Lower lobe of right lung (tissue), 2 donors: Measurements from ENCODE around the gene COL6A3. TPM values are rescaled to one million over a fixed set of nuclear protein-coding genes. Genes with fewer than 3 reads are reported as not detected.

Experiments
- ATAC-seq, 2 donors: fragments of 200-7000 bp; cut with Tn5 transposase; one replicate each; pipeline ENCODE4 v1.9.1; 2020 to 2022; ENCODE audit warnings: mild to moderate bottlenecking in 2 of 2, moderate library complexity in 2 of 2
- DNase-seq: peaks from one replicate; pipeline ENCODE4 v3.0.0-alpha.2; 2020
- H3K27ac ChIP-seq: fragments of 200-600 bp; one replicate; pipeline ENCODE4 v1.8.0; 2022
- H3K27me3 ChIP-seq: fragments of 200-600 bp; one replicate; pipeline ENCODE4 v1.8.0; 2022; ENCODE audit warnings: low read depth
- H3K36me3 ChIP-seq: fragments of 200-600 bp; one replicate; pipeline ENCODE4 v1.8.0; 2022; ENCODE audit warnings: mild to moderate bottlenecking
- H3K4me1 ChIP-seq: fragments of 200-600 bp; one replicate; pipeline ENCODE4 v1.8.0; 2022
- H3K4me3 ChIP-seq: fragments of 200-600 bp; one replicate; pipeline ENCODE4 v1.8.0; 2022; ENCODE audit warnings: mild to moderate bottlenecking
- H3K9me3 ChIP-seq: fragments of 200-600 bp; one replicate; pipeline ENCODE4 v1.8.0; 2022
- intact Hi-C: fragments of 100-400 bp; cut with DNase I; formaldehyde crosslinking; loops from one replicate; pipeline ENCODE4 v1.11.0; 2022
- total RNA-seq: library from RNA; stranded (reverse); fragmentation: NEBNext Ultra II Directional; extraction: Animal tissue kit (Norgen Biotek cat#: 25700); gene quantifications from one replicate; pipeline ENCODE4 v1.2.1, GENCODE V29; 2021
- TF ChIP-seq, protein P1 (sequence below): fragments of 200-600 bp; IDR thresholded peaks from one replicate; pipeline ENCODE4 v1.8.0; 2022; ENCODE audit warnings: antibody characterized with exemption, mild to moderate bottlenecking
- donor health status: DM: no; HTN: yes; CAD: no; lungs with severe emphysema.

COL6A3 gene
- total RNA-seq, 1 donor from 2014 or later = 114 TPM

DNA sequence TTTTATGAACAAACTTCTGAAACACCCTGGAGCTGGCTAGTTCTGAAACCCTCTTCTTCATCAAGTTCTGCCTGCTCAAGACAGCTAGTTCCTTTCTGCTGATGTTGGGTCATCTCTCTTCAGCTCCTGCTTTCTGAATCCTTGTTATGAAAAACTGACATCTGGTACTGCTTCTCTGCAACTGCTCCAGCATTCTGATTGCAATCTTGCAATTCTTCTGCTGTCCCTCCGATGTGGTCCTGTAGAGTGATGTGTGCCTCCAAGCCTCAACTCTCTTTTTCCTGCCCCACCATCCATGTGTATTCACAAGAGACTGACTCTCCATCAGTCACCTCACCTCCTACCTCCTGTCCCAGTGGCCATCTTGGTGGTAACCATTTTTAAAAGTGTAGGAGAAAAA lies 21.8 kb downstream of the COL6A3 start:
- no peak for DNase-seq
- no peak for ATAC-seq
- no peaks in the 10 kb centered on the region for H3K27me3 ChIP-seq
- H3K27ac ChIP-seq = no peak overlapping the region
- no peaks in the 10 kb centered on the region for H3K9me3 ChIP-seq
- peaks cover 9% of the 10 kb centered on the region for H3K36me3 ChIP-seq
- H3K4me1 ChIP-seq = no peaks in the 10 kb centered on the region
- no peak overlapping the region for H3K4me3 ChIP-seq
- intact Hi-C loops = no loop called here
- TF ChIP-seq, protein P1, sequence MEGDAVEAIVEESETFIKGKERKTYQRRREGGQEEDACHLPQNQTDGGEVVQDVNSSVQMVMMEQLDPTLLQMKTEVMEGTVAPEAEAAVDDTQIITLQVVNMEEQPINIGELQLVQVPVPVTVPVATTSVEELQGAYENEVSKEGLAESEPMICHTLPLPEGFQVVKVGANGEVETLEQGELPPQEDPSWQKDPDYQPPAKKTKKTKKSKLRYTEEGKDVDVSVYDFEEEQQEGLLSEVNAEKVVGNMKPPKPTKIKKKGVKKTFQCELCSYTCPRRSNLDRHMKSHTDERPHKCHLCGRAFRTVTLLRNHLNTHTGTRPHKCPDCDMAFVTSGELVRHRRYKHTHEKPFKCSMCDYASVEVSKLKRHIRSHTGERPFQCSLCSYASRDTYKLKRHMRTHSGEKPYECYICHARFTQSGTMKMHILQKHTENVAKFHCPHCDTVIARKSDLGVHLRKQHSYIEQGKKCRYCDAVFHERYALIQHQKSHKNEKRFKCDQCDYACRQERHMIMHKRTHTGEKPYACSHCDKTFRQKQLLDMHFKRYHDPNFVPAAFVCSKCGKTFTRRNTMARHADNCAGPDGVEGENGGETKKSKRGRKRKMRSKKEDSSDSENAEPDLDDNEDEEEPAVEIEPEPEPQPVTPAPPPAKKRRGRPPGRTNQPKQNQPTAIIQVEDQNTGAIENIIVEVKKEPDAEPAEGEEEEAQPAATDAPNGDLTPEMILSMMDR = no peak

DNA sequence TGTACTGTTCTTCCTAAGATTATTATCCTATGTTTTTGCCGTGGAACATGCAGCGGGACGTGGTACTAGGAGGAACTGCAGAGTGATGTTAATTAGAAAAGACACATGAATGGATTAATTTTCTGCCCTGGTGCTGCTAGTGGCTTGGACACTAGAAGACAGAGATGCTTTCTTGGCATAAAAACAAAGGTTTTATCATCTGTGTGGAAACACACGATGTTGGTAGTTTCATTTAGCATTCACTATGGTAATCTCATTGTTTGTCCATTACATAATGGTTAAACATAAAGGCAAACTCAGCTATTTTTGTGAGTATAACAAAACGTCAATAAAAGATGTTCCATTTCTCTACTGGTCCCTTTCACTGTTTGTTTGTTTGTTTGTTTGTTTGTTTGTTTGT lies 22.8 kb downstream of the COL6A3 start:
- Histone ChIP-seq H3K4me3 (no peak overlapping the region), H3K4me1 (no peaks in the 10 kb centered on the region), H3K36me3 (peaks cover 9% of the 10 kb centered on the region), H3K27me3 (no peaks in the 10 kb centered on the region), H3K9me3 (no peaks in the 10 kb centered on the region), H3K27ac (no peak overlapping the region)
- intact Hi-C loops = no loop called here
- DNase-seq (no peak), ATAC-seq (no peak)
- TF ChIP-seq, protein P1 = no peak

DNA sequence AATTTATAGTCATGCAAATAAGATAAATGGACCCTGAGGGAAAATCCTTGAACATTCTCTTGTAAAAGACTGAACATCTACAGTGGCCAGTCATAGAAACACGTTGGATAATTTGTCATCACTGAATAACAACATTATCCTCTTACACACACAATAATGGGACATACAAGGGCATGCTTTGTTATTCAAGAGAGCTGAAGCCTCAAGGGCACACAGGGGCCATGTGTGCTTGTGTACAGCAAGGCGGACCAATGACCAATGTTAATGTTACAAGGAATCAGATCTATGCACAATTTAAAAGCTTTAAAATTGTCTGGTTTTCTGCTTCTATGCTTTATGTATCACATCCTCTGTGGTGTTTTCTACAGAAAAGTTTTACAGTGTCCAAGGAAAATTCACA lies 23.7 kb downstream of the COL6A3 start:
- ATAC-seq (no peak), DNase-seq (no peak)
- no peaks in the 10 kb centered on the region for H3K4me1 ChIP-seq
- H3K27ac ChIP-seq = no peak overlapping the region
- TF ChIP-seq, protein P1 = no peak
- H3K4me3 ChIP-seq = no peak overlapping the region
- intact Hi-C loops = no loop called here
- H3K36me3 ChIP-seq = peaks cover 6% of the 10 kb centered on the region
- H3K9me3 ChIP-seq = no peaks in the 10 kb centered on the region
- no peaks in the 10 kb centered on the region for H3K27me3 ChIP-seq

DNA sequence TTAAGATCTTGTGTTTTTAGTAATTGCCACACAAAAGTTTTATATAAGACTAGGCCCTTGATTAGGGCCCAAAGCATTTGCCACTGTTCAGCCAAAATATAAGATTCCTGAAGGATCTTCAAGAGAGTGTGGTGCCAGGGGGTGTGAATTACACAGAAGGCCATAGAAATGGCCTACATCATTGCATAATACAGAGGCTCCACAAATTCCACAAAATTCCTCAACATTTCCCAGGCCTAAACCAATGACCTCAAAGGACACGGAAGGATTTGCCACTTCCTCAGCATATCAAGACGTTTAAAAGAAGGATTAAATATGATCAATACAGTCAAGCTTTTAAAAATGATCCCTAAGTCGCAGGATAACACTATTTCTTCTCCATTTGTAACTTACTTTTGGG lies 24.1 kb downstream of the COL6A3 start:
- DNase-seq (no peak), ATAC-seq (no peak)
- Histone ChIP-seq H3K4me3 (no peak overlapping the region), H3K27ac (no peak overlapping the region), H3K9me3 (no peaks in the 10 kb centered on the region), H3K27me3 (no peaks in the 10 kb centered on the region), H3K4me1 (no peaks in the 10 kb centered on the region), H3K36me3 (peaks cover 3% of the 10 kb centered on the region)
- TF ChIP-seq, protein P1 = no peak
- intact Hi-C loops = no loop called here

DNA sequence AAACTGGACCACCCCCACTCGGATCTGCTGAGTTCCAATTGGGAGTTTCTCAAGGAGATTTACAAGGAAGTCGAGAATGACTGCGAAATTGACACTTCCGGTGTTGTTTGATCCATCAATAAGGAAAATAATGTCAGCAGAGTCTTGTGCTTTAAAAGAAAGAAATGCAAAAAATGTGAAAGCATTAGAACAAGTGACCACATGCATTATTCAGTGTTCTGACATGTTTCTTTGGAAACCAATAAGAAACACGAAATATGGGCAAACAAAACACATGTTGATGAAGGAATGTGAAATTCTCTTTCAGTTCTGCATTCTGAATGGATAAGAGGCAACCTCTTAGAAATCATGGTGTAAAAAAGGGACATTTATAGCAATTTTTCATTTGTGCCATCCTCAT lies 25.9 kb downstream of the COL6A3 start:
- Histone ChIP-seq H3K9me3 (no peaks in the 10 kb centered on the region), H3K4me3 (no peak overlapping the region), H3K4me1 (no peaks in the 10 kb centered on the region), H3K27me3 (no peaks in the 10 kb centered on the region), H3K27ac (no peak overlapping the region), H3K36me3 (no peaks in the 10 kb centered on the region)
- ATAC-seq = no peak
- intact Hi-C loops = no loop called here
- TF ChIP-seq, protein P1 = no peak
- DNase-seq = no peak

DNA sequence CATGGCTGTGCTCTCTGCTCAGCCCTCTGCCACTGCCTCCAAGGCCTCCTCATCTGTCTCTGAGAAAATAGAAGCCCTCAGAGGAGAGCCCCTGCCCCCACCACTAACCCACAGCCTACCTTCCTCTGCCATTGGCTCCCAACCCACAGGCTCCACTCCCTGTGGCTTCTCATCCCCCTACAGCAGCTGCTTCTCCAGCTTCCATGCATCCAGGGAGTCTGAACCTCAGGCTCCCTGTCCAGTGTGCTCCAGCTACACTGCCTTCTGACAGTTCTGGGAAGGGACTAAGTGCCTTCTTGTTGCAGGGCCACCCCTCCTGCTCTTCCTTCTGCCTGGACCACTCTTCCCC lies 29.3 kb downstream of the COL6A3 start:
- H3K27ac ChIP-seq = no peak overlapping the region

More for the DNA sequence above, 29.3 kb downstream of the COL6A3 start:
- ATAC-seq = no peak
- Histone ChIP-seq H3K36me3 (no peaks in the 10 kb centered on the region), H3K4me3 (no peak overlapping the region), H3K4me1 (no peaks in the 10 kb centered on the region), H3K9me3 (no peaks in the 10 kb centered on the region), H3K27me3 (no peaks in the 10 kb centered on the region)
- no peak for DNase-seq
- intact Hi-C loops = no loop called here
- TF ChIP-seq, protein P1 = no peak
